ENCODE measurements around the gene MUC13.

GRCh38 chr3:124862006-124862405 lies 72.5 kb downstream of the MUC13 start:
- TF ChIP-seq CTCF (conservative IDR thresholded peaks at IDR 0.05; ENCODE audit: low read length) = no peak
- no peak for TF ChIP-seq EZH2phosphoT487 (IDR thresholded peaks at IDR 0.05; ENCODE audit: borderline replicate concordance, low read depth, low read length)
